ENCODE data around the gene TRAF3. TPM values are rescaled to one million over a fixed set of nuclear protein-coding genes. Genes with fewer than 3 reads are reported as not detected.
"Not testable (repeated sequence)": the region's sequence is repeated elsewhere in the genome, so short reads cannot be mapped to it uniquely, and the experiment has no call there.

TRAF3 gene
- total RNA-seq, 1 experiment from 2014 or later, result 14.0 TPM

GRCh38 chr14:102865916-102866315 lies 88.7 kb downstream of the TRAF3 start:
- H3K4me1 ChIP-seq; DNase-seq; H3K9me3 ChIP-seq (replicated peaks): not testable (repeated sequence)

DNA sequence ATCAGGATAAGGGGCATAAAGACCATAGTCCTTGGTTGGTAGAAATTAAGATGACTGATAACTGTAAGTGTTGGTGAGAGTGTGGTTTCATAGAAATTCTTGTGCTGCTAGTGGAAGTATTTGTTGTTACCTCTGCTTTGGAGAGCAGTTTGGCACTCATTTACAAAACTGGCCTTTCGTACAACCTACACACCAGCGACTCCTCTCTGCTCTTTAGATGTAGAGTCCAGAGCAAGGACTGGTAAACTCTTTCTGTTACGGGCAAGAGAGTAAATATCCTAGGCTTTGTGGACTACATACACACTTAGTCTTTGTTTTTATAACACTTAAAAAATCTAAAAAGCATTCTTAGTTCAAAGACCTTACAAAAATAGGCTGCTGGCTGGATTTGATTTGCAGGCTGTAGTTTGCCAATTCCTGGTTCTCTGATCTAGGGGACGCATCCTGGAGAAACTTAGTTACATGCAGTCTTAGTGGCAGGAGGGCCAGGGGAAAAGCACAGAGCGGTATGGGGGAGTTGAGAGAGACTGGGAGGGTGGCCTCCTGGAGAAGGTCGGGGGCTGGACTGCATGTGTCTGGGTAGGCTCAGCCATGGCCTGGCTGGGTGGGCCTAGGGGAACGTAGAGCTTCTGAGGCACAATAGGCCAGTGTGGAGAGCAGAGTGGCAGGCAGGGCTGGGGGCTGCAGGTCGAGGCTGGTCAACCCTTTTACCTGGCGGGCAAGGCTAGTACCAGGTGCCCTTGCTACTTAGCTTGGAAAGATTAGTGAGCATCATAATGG lies 89.9 kb downstream of the TRAF3 start:
- no peak for DNase-seq
- Histone ChIP-seq H3K36me3 (no peaks in the 10 kb centered on the region), H3K27ac (no peak overlapping the region), H3K4me3 (no peak overlapping the region), H3K4me1 (no peaks in the 10 kb centered on the region), H3K27me3 (no peaks in the 10 kb centered on the region), H3K9me3 (replicated peaks) (no peaks in the 10 kb centered on the region)

More at GRCh38 chr14:102865916-102866315, 88.7 kb downstream of the TRAF3 start:
- H3K4me3 ChIP-seq, H3K27me3 ChIP-seq, H3K36me3 ChIP-seq, H3K27ac ChIP-seq: not testable (repeated sequence)

- H3K27ac ChIP-seq, result no peak overlapping the region
- no peak for DNase-seq
These were observed 90.8 kb downstream of the TRAF3 start for GRCh38 chr14:102867826-102868580.

DNA sequence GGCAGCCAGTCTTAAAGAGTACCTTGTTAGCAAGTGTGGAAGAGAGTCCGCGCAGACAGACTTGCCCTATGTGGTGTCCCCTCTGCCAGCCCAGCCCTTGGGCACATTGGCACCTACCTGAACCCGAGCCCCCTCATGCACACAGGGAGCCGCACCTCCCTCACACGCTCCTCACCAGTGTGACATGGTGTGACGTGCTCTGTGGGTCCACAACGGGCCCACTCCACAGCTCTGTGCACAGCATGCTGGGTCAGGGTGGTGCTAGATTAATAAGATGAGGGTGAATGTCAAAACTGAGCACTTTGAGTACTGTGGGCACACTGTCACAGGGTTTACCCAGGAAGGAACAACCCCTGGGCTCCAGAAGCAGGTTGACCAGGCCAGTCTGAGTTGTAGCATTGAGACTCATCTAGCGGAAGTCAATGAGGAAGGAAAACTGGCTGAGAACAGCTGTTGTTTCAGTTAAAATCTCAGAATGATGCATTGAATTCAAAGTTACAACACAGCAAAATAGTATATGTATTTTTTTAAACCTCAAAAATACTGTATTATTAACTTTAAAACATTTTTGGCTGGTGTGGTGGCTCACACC lies 91.8 kb downstream of the TRAF3 start:
- H3K4me1 ChIP-seq, result no peaks in the 10 kb centered on the region
- H3K36me3 ChIP-seq, result no peaks in the 10 kb centered on the region
- H3K4me3 ChIP-seq, result no peak overlapping the region
- no peaks in the 10 kb centered on the region for H3K27me3 ChIP-seq
- no peak for DNase-seq
- no peak overlapping the region for H3K27ac ChIP-seq
- H3K9me3 ChIP-seq (replicated peaks), result no peaks in the 10 kb centered on the region

More at GRCh38 chr14:102867826-102868580, 90.8 kb downstream of the TRAF3 start:
- Histone ChIP-seq H3K27me3 (no peaks in the 10 kb centered on the region), H3K36me3 (no peaks in the 10 kb centered on the region), H3K4me1 (no peaks in the 10 kb centered on the region), H3K9me3 (replicated peaks) (no peaks in the 10 kb centered on the region), H3K4me3 (no peak overlapping the region)

GRCh38 chr14:102870246-102870645 lies 93.0 kb downstream of the TRAF3 start:
- no peak overlapping the region for H3K4me3 ChIP-seq
- no peak overlapping the region for H3K27ac ChIP-seq
- no peaks in the 10 kb centered on the region for H3K4me1 ChIP-seq
- DNase-seq, result no peak
- H3K9me3 ChIP-seq (replicated peaks), result no peaks in the 10 kb centered on the region
- no peaks in the 10 kb centered on the region; the same call in 1 of the 2 replicates for H3K36me3 ChIP-seq
- no peaks in the 10 kb centered on the region for H3K27me3 ChIP-seq

GRCh38 chr14:102870994-102871831 lies 94.0 kb downstream of the TRAF3 start:
- Histone ChIP-seq H3K27me3 (no peaks in the 10 kb centered on the region), H3K4me3 (no peak overlapping the region), H3K4me1 (no peaks in the 10 kb centered on the region), H3K9me3 (replicated peaks) (no peaks in the 10 kb centered on the region), H3K36me3 (no peaks in the 10 kb centered on the region; the same call in 1 of the 2 replicates), H3K27ac (no peak overlapping the region)
- no peak for DNase-seq

DNA sequence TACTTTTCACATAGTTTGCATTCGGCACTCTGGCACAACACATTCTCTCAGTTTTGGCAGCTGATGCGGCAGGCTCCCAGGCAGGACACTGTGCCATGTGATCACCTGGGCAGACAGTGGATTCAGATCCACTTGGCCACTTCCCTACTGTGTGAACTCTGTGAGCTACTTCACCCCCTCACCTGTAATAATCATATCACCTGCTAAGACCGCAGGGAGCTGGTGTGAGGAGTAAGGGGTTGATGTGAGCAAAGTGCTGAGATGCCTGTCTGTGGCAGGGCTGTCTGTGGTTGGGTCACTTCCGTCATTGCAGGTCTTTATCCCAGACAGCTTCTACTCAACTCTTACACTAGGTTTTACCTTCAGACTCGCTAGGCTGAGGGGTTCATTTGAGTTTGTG lies 94.8 kb downstream of the TRAF3 start:
- DNase-seq, result no peak
- Histone ChIP-seq H3K4me3 (no peak overlapping the region), H3K4me1 (no peaks in the 10 kb centered on the region), H3K27me3 (no peaks in the 10 kb centered on the region), H3K27ac (no peak overlapping the region), H3K9me3 (replicated peaks) (no peaks in the 10 kb centered on the region), H3K36me3 (no peaks in the 10 kb centered on the region; the same call in 1 of the 2 replicates)

DNA sequence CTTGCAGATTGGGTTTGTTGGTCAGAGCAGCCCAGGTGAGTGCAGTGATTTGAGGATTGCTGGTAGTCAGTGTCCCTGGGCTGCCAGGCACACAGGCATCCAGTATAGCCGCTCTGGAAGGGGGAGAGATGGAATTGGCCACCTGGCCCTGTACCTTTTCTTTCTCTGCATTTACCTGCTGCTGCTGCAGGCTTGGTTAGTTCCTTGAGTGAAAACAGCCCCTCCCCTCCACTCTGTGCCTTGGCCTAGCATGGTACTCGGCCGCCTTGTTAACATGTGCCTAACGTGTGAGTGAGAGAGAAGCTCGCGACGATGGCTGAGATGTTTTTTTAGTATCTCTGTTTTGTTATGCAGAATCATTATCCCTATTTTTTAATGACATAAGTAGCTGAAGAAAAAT lies 95.9 kb downstream of the TRAF3 start:
- Histone ChIP-seq H3K4me3 (no peak overlapping the region), H3K36me3 (no peaks in the 10 kb centered on the region; the same call in 1 of the 2 replicates), H3K4me1 (no peaks in the 10 kb centered on the region), H3K27ac (no peak overlapping the region), H3K27me3 (no peaks in the 10 kb centered on the region), H3K9me3 (replicated peaks) (no peaks in the 10 kb centered on the region)
- DNase-seq, result no peak

GRCh38 chr14:102873546-102874061 lies 96.4 kb downstream of the TRAF3 start:
- no peak overlapping the region for H3K4me3 ChIP-seq
- DNase-seq, result no peak
- no peaks in the 10 kb centered on the region; the same call in 1 of the 2 replicates for H3K36me3 ChIP-seq
- H3K27ac ChIP-seq, result no peak overlapping the region
- no peaks in the 10 kb centered on the region for H3K4me1 ChIP-seq
- H3K9me3 ChIP-seq (replicated peaks), result no peaks in the 10 kb centered on the region
- H3K27me3 ChIP-seq, result no peaks in the 10 kb centered on the region

DNA sequence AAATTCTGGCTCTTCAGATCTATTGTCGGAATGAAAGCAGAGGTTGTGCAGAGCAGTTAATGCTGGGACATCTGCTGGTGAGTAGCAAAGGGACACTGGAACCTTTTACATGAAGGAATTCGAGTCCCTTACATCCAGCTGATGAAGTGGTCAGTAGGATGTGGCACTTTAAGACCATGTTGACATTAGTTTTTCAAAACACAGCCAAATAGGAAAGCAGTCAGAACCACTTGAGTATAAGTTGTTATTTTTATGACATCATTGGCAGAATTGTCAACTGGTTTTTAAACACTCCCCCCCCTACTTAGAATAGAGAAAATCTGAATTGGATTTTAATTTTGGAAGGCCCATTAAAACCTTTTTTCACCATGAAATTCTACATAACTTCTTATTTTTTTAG lies 98.4 kb downstream of the TRAF3 start:
- H3K27me3 ChIP-seq, result no peaks in the 10 kb centered on the region
- no peaks in the 10 kb centered on the region; the same call in 1 of the 2 replicates for H3K36me3 ChIP-seq
- H3K9me3 ChIP-seq (replicated peaks), result no peaks in the 10 kb centered on the region
- no peaks in the 10 kb centered on the region for H3K4me1 ChIP-seq
- H3K4me3 ChIP-seq, result no peak overlapping the region
- H3K27ac ChIP-seq, result no peak overlapping the region
- no peak for DNase-seq

- not testable (repeated sequence) for DNase-seq; H3K36me3 ChIP-seq; H3K27ac ChIP-seq; H3K27me3 ChIP-seq; H3K4me3 ChIP-seq; H3K9me3 ChIP-seq (replicated peaks); H3K4me1 ChIP-seq
These were observed 100.3 kb downstream of the TRAF3 start for GRCh38 chr14:102877511-102877910.

DNA sequence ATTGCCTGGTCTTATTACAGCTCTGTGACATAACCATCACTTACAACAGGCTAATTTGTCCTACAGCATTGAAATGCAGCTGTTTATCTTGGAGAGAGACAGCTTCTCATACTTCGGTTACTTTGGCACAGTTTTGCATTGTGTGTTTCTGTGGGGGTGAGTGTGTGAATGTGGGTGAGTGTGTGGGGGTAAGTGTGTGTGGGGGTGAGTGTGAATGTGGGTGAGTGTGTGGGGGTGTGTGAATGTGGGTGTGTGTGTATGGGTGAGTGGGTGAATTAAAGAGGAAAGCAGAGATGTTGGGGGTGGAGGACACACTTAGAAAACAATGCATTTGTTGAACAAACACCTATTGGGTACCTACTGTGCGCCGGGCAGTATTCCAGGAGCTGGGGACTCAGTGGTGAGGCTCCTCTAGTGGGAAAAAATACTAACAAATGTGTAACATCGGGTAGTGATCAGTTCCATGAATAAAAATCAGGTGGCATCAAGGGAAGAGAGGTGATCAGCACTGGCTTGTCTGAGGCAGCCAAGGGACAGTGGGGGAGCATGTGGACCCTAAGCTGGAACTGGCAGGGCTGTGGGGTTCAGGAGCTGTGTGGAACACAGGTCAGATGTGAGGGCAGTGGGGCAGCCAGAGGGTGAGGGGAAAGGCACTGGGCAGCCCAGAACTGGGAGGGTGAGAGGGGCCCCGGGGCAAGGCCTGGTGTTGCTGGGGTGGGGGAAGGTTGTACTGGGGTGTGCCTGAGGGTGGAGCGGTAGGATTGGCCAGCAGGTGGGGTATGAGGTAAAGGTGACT lies 101.1 kb downstream of the TRAF3 start:
- no peaks in the 10 kb centered on the region for H3K27me3 ChIP-seq

GRCh38 chr14:102878970-102879460 lies 101.8 kb downstream of the TRAF3 start:
- Histone ChIP-seq H3K4me1 (peaks cover 5% of the 10 kb centered on the region; the same call in 1 of the 2 replicates), H3K27ac (no peak overlapping the region), H3K27me3 (no peaks in the 10 kb centered on the region), H3K9me3 (replicated peaks) (no peaks in the 10 kb centered on the region), H3K36me3 (no peaks in the 10 kb centered on the region; the same call in 1 of the 2 replicates), H3K4me3 (no peak overlapping the region)
- DNase-seq, result no peak

More for the DNA sequence above, 101.1 kb downstream of the TRAF3 start:
- no peak overlapping the region for H3K4me3 ChIP-seq
- no peaks in the 10 kb centered on the region for H3K9me3 ChIP-seq (replicated peaks)
- peaks cover 5% of the 10 kb centered on the region; the same call in 1 of the 2 replicates for H3K4me1 ChIP-seq
- H3K27ac ChIP-seq, result no peak overlapping the region
- no peaks in the 10 kb centered on the region; the same call in 1 of the 2 replicates for H3K36me3 ChIP-seq
- no peak for DNase-seq

Measured in SJCRH30 (cell line).